ENCODE results near the gene SCYGR3. TPM values are rescaled to one million over a fixed set of nuclear protein-coding genes. Genes with fewer than 3 reads are reported as not detected.

Gene SCYGR3, protein sequence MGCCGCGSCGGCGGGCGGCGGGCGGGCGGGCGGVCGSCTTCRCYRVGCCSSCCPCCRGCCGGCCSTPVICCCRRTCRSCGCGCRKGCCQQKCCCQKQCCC
- not detected in 2 replicates for total RNA-seq

DNA sequence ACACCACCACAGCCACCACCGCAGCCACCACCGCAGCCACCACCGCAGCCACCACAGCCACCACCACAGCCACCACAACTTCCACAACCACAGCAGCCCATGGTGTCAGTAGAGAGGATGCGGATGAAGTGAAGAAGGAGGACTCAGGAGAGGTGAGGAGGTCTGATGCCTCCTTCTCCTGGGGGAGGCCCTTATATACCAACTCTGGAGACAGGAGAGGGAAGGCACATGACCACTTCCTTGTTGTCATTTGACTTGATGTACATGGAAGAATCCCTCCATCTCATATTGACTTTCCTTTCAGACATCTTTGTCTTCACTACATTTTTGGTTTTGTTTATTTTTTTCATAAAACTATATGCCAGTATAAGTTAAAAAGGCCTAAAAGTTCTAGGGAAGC lies at the start of gene SCYGR3:
Gene SCYGR3 (minus strand): TSS at position 101 of the 400 bp plus-strand sequence. CDS start 0 bp downstream, at position 101.

DNA sequence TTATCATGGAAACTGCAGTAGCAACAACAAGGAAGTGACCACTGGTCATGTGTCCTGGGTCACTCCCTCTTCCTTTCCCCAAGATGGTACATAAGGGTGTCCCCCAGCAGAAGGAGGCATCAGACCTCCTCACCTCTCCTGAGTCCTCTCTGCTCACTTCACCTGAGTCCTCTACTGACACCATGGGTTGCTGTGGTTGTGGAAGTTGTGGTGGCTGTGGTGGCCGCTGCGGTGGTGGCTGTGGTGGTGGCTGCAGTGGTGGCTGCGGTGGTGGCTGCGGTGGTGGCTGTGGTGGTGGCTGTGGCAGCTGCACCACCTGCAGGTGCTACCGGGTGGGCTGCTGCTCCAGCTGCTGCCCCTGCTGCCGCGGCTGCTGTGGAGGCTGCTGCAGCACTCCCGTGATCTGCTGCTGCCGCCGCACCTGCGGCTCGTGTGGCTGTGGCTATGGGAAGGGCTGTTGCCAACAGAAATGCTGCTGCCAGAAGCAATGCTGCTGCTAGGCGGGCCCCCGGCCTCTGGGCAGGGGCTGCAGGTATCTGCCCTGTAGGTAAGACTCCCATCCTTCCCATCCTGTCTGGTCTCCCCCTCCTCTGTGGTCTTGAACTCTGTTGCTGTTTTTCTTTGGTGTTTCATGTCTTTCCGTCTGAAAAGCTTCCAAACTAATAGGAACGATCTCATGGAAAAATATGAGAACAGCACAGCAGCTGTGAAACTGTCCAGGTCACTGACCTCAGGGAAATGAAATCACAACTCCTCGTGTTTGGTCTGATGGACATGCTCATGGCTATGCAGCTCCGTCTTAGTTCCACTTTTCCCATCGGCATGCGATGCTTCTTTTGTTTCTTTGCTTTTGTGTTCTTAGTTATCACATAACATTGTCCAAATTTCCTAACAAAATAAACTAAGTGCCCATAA lies 2.9 kb upstream of the SCYGR3 start, which contains the start of gene SCYGR4:
Gene SCYGR4 (plus strand): TSS at position 183 of the 915 bp plus-strand sequence. CDS start 0 bp downstream, at position 183.

DNA sequence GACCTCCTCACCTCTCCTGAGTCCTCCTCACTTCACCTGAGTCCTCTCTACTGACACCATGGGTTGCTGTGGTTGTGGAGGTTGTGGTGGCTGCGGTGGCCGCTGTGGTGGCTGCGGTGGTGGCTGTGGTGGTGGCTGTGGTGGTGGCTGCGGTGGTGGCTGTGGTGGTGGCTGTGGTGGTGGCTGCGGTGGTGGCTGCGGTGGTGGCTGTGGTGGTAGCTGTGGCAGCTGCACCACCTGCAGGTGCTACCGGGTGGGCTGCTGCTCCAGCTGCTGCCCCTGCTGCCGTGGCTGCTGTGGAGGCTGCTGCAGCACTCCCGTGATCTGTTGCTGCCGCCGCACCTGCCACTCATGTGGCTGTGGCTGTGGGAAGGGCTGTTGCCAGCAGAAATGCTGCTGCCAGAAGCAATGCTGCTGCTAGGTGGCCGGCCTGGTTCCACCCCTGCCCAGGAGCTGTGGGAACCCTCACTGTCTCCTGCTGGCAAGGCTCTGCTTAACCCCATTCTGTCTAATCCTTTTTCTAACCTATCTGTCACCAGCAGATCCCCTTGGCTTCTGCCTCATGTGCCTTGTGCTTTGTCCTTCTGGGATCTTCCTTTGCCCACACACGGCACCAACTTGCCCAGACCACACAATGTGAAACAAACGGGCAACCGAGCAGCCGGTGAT lies 15.7 kb downstream of the SCYGR3 start, which contains the start of gene SCYGR2:
Gene SCYGR2 (plus strand): TSS at position 59 of the 669 bp plus-strand sequence. CDS start 0 bp downstream, at position 59.

Other genes starting within 250 kb of the SCYGR3 start
- gene TM4SF20, start 235.5 kb downstream of the SCYGR3 start, total RNA-seq, result under 0.01 TPM in 1 of 2 replicates, not detected in the other
- not detected in 2 replicates for gene SCYGR1, start 226.9 kb downstream of the SCYGR3 start, total RNA-seq
- gene AGFG1, start 142.7 kb downstream of the SCYGR3 start, total RNA-seq, result 14.3 and 24.6 TPM in 2 replicates
- gene SCYGR2, start 15.9 kb downstream of the SCYGR3 start, total RNA-seq, result not detected in 2 replicates
- not detected in 2 replicates for gene SCYGR4, start 2.7 kb upstream of the SCYGR3 start, total RNA-seq
- not detected in 2 replicates for gene SCYGR5, start 52.0 kb upstream of the SCYGR3 start, total RNA-seq
- under 0.01 and 0.16 TPM in 2 replicates for gene SLC19A3, start 103.2 kb upstream of the SCYGR3 start, total RNA-seq
- gene SCYGR6, start 109.9 kb upstream of the SCYGR3 start, total RNA-seq, result not detected in 2 replicates
- not detected in 2 replicates for gene SCYGR7, start 113.5 kb upstream of the SCYGR3 start, total RNA-seq
- not detected in 2 replicates for gene SCYGR8, start 131.1 kb upstream of the SCYGR3 start, total RNA-seq
- not detected in 2 replicates for gene CCL20, start 199.0 kb upstream of the SCYGR3 start, total RNA-seq